HepG2 (cell line): ENCODE results near the gene MAJIN. TPM values are rescaled to one million over a fixed set of nuclear protein-coding genes. Genes with fewer than 3 reads are reported as not detected.

ENCODE experiments used
- GTF3A ChIP-seq: sonication (generic); formaldehyde crosslinking; conservative IDR thresholded peaks from 2 replicates; pipeline ENCODE4 v1.4.0; 2020; ENCODE audit warnings: mild to moderate bottlenecking, missing genetic modification reagents
- HMGXB3 ChIP-seq: sonication (generic); formaldehyde crosslinking; IDR thresholded peaks from 2 replicates; pipeline ENCODE4 v1.4.0; 2020; ENCODE audit warnings: missing genetic modification reagents, borderline replicate concordance
- KLF9 ChIP-seq: IDR thresholded peaks from 2 replicates; pipeline ENCODE4 v1.6.1; 2016; ENCODE audit warnings: low read depth
- MLXIP ChIP-seq: sonication (generic); formaldehyde crosslinking; IDR thresholded peaks from 2 replicates; pipeline ENCODE4 v1.9.0; 2021; ENCODE audit warnings: missing genetic modification reagents, borderline replicate concordance
- ZBTB26 ChIP-seq: IDR thresholded peaks from 2 replicates; pipeline ENCODE4 v1.6.1; 2016; ENCODE audit warnings: missing compliant biosample characterization, missing genetic modification reagents, borderline replicate concordance
- ZNF879 ChIP-seq: sonication (generic); formaldehyde crosslinking; IDR thresholded peaks from 2 replicates; pipeline ENCODE4 v1.8.1; 2023; ENCODE audit warnings: missing genetic modification reagents
- polyA plus RNA-seq, 8 experiments: library from polyadenylated mRNA; depleted of rRNA in 3 of 8; stranded (reverse) in 7 of 8; unstranded in 1 of 8; fragments of >200 nt; fragmentation: Illumina TruSeq in 4 of 8; extraction: Trizol in 4 of 8; gene quantifications; 2 replicates each; pipeline versions ENCODE4 v1.2.1 to v1.2.3, GENCODE V29; 2011 to 2016; ENCODE audit warnings: low read depth in 4 of 8, missing spikeins in 1 of 8, mixed read lengths in 1 of 8; ENCODE audit not compliant: insufficient read depth in 1 of 8
- total RNA-seq, 5 experiments: library from RNA; depleted of rRNA; stranded (reverse); fragments of >200 nt; fragmentation: Illumina TruSeq; extraction: Trizol; gene quantifications; 2 replicates each; pipeline ENCODE4 v1.2.3, GENCODE V29; 2016; ENCODE audit warnings: low read depth in 1 of 5
- TF ChIP-seq, protein P1 (sequence below): sonication (generic); formaldehyde crosslinking; IDR thresholded peaks from 2 replicates; pipeline ENCODE4 v1.4.0; 2020; ENCODE audit warnings: mild to moderate bottlenecking, missing genetic modification reagents
- TF ChIP-seq, protein P2 (sequence below): fragments of 450-650 bp; IDR thresholded peaks from 2 replicates; pipeline ENCODE4 v1.6.1; 2016
- TF ChIP-seq, protein P3 (sequence below): sonication (generic); formaldehyde crosslinking; IDR thresholded peaks from 2 replicates; pipeline ENCODE4 v1.8.1; 2023; ENCODE audit warnings: mild to moderate bottlenecking, inconsistent platforms, moderate library complexity, missing genetic modification reagents, borderline replicate concordance

MAJIN gene
- total and polyA plus RNA-seq, 2 of the 13 experiments (the other 11 are each of a cell fraction or from before 2014, with no cell fraction given), result not detected

GRCh38 chr11:64923944-64924909 is 47.7 kb downstream of the MAJIN start, which contains the start of gene PPP2R5B (continued):
- TF ChIP-seq ZNF879 (CRISPR knock-in tag) (no peak), ZBTB26 (CRISPR knock-in tag) (no peak), HMGXB3 (CRISPR knock-in tag) (peak; percentile 51), KLF9 (CRISPR knock-in tag) (no peak), MLXIP (no peak), GTF3A (no peak)
- TF ChIP-seq, protein P1, sequence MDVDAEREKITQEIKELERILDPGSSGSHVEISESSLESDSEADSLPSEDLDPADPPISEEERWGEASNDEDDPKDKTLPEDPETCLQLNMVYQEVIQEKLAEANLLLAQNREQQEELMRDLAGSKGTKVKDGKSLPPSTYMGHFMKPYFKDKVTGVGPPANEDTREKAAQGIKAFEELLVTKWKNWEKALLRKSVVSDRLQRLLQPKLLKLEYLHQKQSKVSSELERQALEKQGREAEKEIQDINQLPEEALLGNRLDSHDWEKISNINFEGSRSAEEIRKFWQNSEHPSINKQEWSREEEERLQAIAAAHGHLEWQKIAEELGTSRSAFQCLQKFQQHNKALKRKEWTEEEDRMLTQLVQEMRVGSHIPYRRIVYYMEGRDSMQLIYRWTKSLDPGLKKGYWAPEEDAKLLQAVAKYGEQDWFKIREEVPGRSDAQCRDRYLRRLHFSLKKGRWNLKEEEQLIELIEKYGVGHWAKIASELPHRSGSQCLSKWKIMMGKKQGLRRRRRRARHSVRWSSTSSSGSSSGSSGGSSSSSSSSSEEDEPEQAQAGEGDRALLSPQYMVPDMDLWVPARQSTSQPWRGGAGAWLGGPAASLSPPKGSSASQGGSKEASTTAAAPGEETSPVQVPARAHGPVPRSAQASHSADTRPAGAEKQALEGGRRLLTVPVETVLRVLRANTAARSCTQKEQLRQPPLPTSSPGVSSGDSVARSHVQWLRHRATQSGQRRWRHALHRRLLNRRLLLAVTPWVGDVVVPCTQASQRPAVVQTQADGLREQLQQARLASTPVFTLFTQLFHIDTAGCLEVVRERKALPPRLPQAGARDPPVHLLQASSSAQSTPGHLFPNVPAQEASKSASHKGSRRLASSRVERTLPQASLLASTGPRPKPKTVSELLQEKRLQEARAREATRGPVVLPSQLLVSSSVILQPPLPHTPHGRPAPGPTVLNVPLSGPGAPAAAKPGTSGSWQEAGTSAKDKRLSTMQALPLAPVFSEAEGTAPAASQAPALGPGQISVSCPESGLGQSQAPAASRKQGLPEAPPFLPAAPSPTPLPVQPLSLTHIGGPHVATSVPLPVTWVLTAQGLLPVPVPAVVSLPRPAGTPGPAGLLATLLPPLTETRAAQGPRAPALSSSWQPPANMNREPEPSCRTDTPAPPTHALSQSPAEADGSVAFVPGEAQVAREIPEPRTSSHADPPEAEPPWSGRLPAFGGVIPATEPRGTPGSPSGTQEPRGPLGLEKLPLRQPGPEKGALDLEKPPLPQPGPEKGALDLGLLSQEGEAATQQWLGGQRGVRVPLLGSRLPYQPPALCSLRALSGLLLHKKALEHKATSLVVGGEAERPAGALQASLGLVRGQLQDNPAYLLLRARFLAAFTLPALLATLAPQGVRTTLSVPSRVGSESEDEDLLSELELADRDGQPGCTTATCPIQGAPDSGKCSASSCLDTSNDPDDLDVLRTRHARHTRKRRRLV (CRISPR knock-in tag), result peak; percentile 58; the same call in 1 of the 2 replicates
- TF ChIP-seq, protein P2, sequence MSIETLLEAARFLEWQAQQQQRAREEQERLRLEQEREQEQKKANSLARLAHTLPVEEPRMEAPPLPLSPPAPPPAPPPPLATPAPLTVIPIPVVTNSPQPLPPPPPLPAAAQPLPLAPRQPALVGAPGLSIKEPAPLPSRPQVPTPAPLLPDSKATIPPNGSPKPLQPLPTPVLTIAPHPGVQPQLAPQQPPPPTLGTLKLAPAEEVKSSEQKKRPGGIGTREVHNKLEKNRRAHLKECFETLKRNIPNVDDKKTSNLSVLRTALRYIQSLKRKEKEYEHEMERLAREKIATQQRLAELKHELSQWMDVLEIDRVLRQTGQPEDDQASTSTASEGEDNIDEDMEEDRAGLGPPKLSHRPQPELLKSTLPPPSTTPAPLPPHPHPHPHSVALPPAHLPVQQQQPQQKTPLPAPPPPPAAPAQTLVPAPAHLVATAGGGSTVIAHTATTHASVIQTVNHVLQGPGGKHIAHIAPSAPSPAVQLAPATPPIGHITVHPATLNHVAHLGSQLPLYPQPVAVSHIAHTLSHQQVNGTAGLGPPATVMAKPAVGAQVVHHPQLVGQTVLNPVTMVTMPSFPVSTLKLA, result no peak
- TF ChIP-seq, protein P3, sequence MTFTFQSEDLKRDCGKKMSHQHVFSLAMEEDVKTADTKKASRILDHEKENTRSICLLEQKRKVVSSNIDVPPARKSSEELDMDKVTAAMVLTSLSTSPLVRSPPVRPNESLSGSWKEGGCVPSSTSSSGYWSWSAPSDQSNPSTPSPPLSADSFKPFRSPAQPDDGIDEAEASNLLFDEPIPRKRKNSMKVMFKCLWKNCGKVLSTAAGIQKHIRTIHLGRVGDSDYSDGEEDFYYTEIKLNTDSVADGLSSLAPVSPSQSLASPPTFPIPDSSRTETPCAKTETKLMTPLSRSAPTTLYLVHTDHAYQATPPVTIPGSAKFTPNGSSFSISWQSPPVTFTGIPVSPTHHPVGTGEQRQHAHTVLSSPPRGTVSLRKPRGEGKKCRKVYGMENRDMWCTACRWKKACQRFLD (CRISPR knock-in tag), result 0 out of 2 replicates have a peak, but pooled peaks have one; percentile 48
